Measurements from ENCODE around the gene CDC73. TPM values are rescaled to one million over a fixed set of nuclear protein-coding genes. Genes with fewer than 3 reads are reported as not detected.
"Not testable (repeated sequence)": the region's sequence is repeated elsewhere in the genome, so short reads cannot be mapped to it uniquely, and the experiment has no call there.

The CDC73 gene
- total RNA-seq, 2 experiments from 2014 or later: 46.3 to 47.0 TPM

- no peak for DNase-seq
- H3K9me3 Mint-ChIP-seq: no peaks in the 10 kb centered on the region
- no peak overlapping the region for H3K4me3 Mint-ChIP-seq
- H3K36me3 Mint-ChIP-seq: no peaks in the 10 kb centered on the region
- H3K27ac Mint-ChIP-seq: no peak overlapping the region
- H3K4me1 Mint-ChIP-seq: peaks cover 38% of the 10 kb centered on the region
- H3K27me3 Mint-ChIP-seq: no peaks in the 10 kb centered on the region
Observed at GRCh38 chr1:193183019-193183627, 61.3 kb downstream of the CDC73 start.

GRCh38 chr1:193184776-193185175 is 62.9 kb downstream of the CDC73 start:
- Mint-ChIP-seq H3K4me3 (no peak overlapping the region), H3K27me3 (no peaks in the 10 kb centered on the region), H3K27ac (no peak overlapping the region)

GRCh38 chr1:193185211-193185610 is 63.4 kb downstream of the CDC73 start:
- H3K27me3 Mint-ChIP-seq: no peaks in the 10 kb centered on the region
- H3K4me3 Mint-ChIP-seq: no peak overlapping the region
- no peak overlapping the region for H3K27ac Mint-ChIP-seq
- no peak for DNase-seq
- H3K36me3 Mint-ChIP-seq: peaks cover 3% of the 10 kb centered on the region
- H3K9me3 Mint-ChIP-seq: no peaks in the 10 kb centered on the region
- H3K4me1 Mint-ChIP-seq: peaks cover 43% of the 10 kb centered on the region

More at GRCh38 chr1:193184776-193185175, 62.9 kb downstream of the CDC73 start:
- Mint-ChIP-seq H3K36me3 (no peaks in the 10 kb centered on the region), H3K4me1 (peaks cover 40% of the 10 kb centered on the region), H3K9me3 (no peaks in the 10 kb centered on the region)
- no peak for DNase-seq

DNA sequence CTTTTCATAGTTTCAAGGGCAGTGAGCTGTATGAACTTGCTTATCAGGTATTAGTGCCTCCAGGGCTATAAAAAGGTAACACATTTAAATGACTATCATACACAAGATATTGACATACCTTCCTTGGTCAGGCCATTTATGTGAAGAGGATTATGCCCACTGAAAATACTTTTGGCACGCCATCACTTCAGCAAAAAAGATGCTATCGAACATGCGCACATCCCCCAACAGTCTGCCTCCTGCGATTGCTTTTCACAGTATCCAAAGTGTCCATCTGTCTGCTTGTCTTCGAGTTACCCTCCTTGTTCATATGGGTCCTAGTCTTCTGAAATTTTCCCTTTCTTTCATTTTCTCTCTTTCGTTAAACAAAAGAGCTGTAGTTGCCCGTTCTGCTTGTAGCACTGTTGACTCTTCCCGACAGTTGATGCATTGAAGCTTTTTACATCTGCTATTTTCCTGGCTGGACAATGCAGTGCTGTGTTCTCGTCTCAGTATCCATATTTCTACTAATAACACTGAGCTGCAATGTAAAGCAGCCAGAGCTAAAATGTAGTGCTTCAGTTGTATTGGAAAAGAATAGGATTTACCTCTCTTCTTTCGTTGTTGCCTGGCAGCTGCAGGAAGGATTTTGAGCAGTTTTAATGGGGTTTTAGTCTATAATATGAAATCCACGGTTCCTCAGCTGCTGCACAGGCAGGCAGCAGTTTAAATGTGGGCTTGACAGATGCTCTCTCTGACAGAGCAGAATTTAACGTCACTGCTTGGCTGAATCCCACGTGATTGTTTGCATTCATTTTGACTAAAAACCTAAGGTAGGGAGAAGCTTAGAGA is 64.3 kb downstream of the CDC73 start, which contains the start of gene B3GALT2:
B3GALT2 (minus strand) TSS at position 713 of the 831 bp plus-strand sequence. CDS start 5,051 bp downstream, outside the sequence.
- H3K36me3 Mint-ChIP-seq: peaks cover 7% of the 10 kb centered on the region
- no peak within 1 kb of the TSS for H3K27ac Mint-ChIP-seq
- no peaks in the 10 kb centered on the region for H3K27me3 Mint-ChIP-seq
- H3K4me1 Mint-ChIP-seq: peaks cover 42% of the 10 kb centered on the region
- H3K4me3 Mint-ChIP-seq: no peak within 1 kb of the TSS
- no peaks in the 10 kb centered on the region for H3K9me3 Mint-ChIP-seq
- no peak for DNase-seq

DNA sequence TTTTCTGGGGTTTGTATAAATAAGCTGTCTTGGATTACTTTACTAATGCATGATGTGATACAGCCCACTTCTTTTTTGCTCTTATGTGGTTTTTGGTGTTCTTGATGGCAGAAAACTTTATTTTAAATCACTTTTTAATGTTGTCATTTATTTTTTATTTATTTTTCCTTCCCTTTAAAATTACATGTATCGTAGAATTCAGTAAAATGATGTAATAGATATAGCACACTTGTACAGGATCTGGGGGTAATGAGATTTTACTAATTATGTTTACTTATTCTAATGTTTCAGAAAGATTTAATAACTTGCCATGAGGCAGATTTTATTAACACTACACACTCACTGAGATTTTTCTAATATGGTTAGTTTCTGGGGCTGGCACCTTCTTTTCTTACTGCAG is 65.3 kb downstream of the CDC73 start:
- Mint-ChIP-seq H3K4me3 (no peak overlapping the region), H3K4me1 (peaks cover 37% of the 10 kb centered on the region), H3K9me3 (peaks cover 1% of the 10 kb centered on the region), H3K27ac (no peak overlapping the region), H3K27me3 (no peaks in the 10 kb centered on the region), H3K36me3 (peaks cover 11% of the 10 kb centered on the region)
- no peak for DNase-seq

DNA sequence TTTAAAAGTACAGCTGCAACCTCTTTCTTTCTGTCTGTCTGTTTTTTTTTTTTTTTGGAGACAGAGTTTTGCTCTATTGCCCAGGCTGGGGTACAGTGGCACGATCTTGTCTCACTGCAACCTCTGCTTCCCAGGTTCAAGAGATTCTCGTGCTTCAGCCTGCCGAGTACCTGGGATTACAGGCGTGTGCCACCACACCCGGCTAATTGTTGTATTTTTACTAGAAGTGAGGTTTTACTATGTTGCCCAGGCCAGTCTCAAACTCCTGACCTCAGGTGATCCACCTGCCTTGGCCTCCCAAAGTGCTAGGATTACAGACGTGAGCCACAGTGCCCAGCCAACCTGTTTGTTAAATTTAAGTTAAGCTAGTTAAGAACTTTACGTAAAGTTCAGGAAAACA is 67.1 kb downstream of the CDC73 start:
- DNase-seq, H3K27ac Mint-ChIP-seq, H3K9me3 Mint-ChIP-seq, H3K27me3 Mint-ChIP-seq, H3K4me3 Mint-ChIP-seq: not testable (repeated sequence)
- Mint-ChIP-seq H3K4me1 (peaks cover 38% of the 10 kb centered on the region), H3K36me3 (peaks cover 23% of the 10 kb centered on the region)

DNA sequence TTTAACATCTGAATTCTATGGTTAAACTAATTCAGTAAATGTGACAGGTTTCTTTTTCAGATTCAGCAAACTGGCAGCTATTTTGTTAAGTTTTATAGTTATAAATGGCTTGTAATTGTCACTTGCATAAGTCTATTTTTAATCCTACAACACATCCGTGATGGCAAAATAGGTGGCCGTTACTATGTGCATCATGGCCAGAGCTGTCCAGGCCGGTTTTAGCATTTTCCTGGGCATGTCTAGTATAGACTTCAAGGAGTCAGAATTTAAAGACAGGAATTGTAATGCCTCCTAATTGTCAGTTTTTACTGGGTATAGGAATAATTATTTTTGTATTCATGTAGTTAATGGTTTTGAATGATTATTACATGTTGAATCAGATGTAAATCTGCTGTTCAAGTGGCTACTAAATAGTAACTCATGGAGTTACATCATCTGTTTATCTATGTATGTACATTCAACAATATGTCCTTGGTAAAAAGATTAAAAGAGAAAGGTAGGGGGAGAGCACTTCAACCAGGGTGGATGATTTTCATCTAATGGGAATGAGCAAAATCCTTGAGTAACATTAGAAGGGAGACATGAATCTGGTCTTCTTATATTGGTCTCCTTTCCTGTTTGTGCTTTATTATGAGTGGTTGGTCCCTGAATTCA is 67.7 kb downstream of the CDC73 start:
- no peak for DNase-seq
- no peaks in the 10 kb centered on the region for H3K27me3 Mint-ChIP-seq
- peaks cover 23% of the 10 kb centered on the region for H3K36me3 Mint-ChIP-seq
- peaks cover 40% of the 10 kb centered on the region for H3K4me1 Mint-ChIP-seq
- H3K4me3 Mint-ChIP-seq: no peak overlapping the region
- no peak overlapping the region for H3K27ac Mint-ChIP-seq
- peaks cover 10% of the 10 kb centered on the region for H3K9me3 Mint-ChIP-seq

GRCh38 chr1:193190096-193190744 is 68.4 kb downstream of the CDC73 start:
- Mint-ChIP-seq H3K4me1 (peaks cover 38% of the 10 kb centered on the region), H3K27ac (no peak overlapping the region), H3K4me3 (no peak overlapping the region), H3K9me3 (peaks cover 10% of the 10 kb centered on the region), H3K27me3 (no peaks in the 10 kb centered on the region), H3K36me3 (peaks cover 25% of the 10 kb centered on the region)
- no peak for DNase-seq

DNA sequence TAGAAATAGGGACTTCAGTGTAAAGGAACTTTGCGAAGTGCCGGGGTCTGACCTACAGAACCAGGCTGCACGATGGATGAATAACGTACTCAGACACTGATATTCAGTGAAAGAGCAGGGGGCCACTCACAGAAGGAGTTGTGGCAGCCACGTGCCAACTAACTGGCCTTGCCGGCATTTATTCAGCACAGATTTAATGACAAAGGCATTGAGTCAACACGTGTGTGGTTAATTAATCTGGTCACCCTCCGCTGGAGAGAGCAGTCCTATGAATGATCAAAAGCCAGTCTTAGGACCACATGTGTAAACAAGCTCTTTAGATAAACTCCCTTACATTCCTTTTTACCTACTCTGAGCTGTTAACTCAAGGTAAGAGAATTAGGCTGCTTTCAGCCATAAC is 70.8 kb downstream of the CDC73 start:
- H3K4me3 Mint-ChIP-seq: no peak overlapping the region
- peaks cover 34% of the 10 kb centered on the region for H3K4me1 Mint-ChIP-seq
- H3K36me3 Mint-ChIP-seq: peaks cover 29% of the 10 kb centered on the region
- peaks cover 10% of the 10 kb centered on the region for H3K9me3 Mint-ChIP-seq
- no peak for DNase-seq
- H3K27ac Mint-ChIP-seq: no peak overlapping the region
- no peaks in the 10 kb centered on the region for H3K27me3 Mint-ChIP-seq

DNA sequence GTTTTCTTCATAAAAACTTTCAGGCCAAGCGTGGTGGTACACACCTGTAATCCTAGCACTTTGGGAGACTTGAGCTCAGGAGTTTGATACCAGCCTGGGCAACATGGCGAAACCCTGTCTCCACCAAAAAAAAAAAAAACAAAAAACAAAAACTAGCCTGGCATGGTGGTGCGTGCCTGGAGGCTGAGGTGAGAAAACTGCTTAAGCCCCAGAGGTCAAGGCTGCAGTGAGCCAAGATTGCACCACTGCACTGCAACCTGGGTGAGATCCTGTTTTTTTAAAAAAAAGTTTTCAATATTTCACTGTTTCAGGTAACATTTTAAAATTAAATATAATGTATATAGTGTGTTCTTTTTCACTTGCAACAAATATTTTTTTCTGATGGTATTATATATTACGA is 78.1 kb downstream of the CDC73 start:
- Mint-ChIP-seq H3K27me3 (no peaks in the 10 kb centered on the region), H3K4me1 (peaks cover 34% of the 10 kb centered on the region), H3K27ac (no peak overlapping the region), H3K9me3 (peaks cover 3% of the 10 kb centered on the region), H3K36me3 (peaks cover 29% of the 10 kb centered on the region), H3K4me3 (no peak overlapping the region)
- no peak for DNase-seq

GRCh38 chr1:193201021-193201420 is 79.2 kb downstream of the CDC73 start:
- H3K27ac Mint-ChIP-seq: no peak overlapping the region
- no peak for DNase-seq
- peaks cover 25% of the 10 kb centered on the region for H3K4me1 Mint-ChIP-seq

GRCh38 chr1:193210996-193211395 is 89.2 kb downstream of the CDC73 start:
- Mint-ChIP-seq H3K27ac (no peak overlapping the region), H3K4me1 (peaks cover 20% of the 10 kb centered on the region), H3K9me3 (peaks cover 13% of the 10 kb centered on the region), H3K27me3 (no peaks in the 10 kb centered on the region), H3K4me3 (no peak overlapping the region), H3K36me3 (peaks cover 66% of the 10 kb centered on the region)
- no peak for DNase-seq

More at GRCh38 chr1:193201021-193201420, 79.2 kb downstream of the CDC73 start:
- Mint-ChIP-seq H3K4me3 (no peak overlapping the region), H3K9me3 (peaks cover 8% of the 10 kb centered on the region), H3K36me3 (peaks cover 39% of the 10 kb centered on the region), H3K27me3 (no peaks in the 10 kb centered on the region)

GRCh38 chr1:193211539-193211938 is 89.7 kb downstream of the CDC73 start:
- no peak for DNase-seq
- Mint-ChIP-seq H3K4me3 (no peak overlapping the region), H3K27me3 (no peaks in the 10 kb centered on the region), H3K4me1 (peaks cover 20% of the 10 kb centered on the region), H3K9me3 (peaks cover 8% of the 10 kb centered on the region), H3K27ac (no peak overlapping the region), H3K36me3 (peaks cover 65% of the 10 kb centered on the region)

DNA sequence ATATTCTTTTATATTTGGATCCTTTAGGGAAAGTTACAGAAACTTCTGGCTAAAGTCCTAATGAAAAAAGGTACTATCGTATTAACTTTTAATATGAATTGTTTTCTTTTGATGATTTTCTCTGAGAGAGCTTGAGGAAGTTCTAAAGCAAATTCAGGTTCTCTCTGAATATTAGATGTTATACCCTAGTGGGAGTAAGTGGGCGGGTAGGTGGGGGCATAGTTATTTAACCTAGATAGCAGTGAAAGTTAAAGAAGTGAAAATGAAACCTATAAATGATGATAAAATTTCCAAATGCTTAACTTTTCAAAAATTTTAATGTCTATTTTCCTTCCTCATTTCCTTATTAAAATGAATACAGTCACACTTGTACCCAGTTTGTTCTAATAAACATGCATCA is 90.8 kb downstream of the CDC73 start:
- peak overlapping the region; percentile 14 for H3K27ac Mint-ChIP-seq
- peaks cover 60% of the 10 kb centered on the region for H3K36me3 Mint-ChIP-seq
- DNase-seq: no peak
- peaks cover 2% of the 10 kb centered on the region for H3K9me3 Mint-ChIP-seq
- no peaks in the 10 kb centered on the region for H3K27me3 Mint-ChIP-seq
- H3K4me1 Mint-ChIP-seq: peaks cover 20% of the 10 kb centered on the region
- no peak overlapping the region for H3K4me3 Mint-ChIP-seq

DNA sequence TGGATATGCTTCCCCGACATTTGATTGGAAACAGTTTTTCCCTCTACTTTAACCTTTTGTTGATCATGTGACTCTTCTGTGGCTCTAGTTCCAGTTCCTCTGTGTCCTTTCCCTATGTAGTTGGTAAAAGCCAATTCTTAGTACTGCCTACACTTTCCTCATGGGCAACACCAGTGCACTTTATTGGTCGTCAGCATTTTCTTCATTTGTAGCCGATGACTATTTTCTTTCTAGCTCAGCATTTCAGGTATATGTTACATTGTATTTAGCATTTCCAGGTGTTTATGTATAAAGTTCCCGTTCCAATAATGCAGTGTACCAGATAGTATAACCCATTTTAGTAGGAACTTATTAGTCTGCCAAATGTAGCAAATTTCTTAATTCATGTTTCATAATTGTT is 92.2 kb downstream of the CDC73 start:
- no peak for DNase-seq
- peaks cover 62% of the 10 kb centered on the region for H3K36me3 Mint-ChIP-seq
- H3K4me1 Mint-ChIP-seq: peaks cover 20% of the 10 kb centered on the region
- no peaks in the 10 kb centered on the region for H3K27me3 Mint-ChIP-seq
- no peak overlapping the region for H3K27ac Mint-ChIP-seq
- peaks cover 2% of the 10 kb centered on the region for H3K9me3 Mint-ChIP-seq
- H3K4me3 Mint-ChIP-seq: no peak overlapping the region
